ENCODE measurements around the gene SNX8.

Gene SNX8

DNA sequence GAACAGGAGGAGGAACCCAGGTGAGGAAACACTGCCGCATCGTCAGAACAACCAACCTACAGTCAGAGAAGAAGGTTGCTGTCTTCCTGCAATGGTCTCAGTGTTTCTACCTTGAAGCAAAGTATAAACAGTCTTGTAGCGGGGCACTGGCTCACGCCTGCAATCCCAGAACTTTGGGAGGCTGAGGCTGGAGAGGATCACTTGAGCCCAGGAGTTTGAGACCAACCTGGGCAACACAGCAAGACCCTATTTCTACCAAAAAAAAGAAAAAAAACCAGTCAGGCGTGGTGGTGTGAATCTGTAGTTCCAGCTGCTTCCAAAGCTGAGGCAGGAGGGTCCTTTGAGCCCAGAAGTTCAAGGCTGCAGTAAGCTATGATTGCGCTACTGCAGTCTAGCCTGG lies 23.4 kb downstream of the SNX8 start:
- DNase-seq (ENCODE audit: low read depth), result no peak

DNA sequence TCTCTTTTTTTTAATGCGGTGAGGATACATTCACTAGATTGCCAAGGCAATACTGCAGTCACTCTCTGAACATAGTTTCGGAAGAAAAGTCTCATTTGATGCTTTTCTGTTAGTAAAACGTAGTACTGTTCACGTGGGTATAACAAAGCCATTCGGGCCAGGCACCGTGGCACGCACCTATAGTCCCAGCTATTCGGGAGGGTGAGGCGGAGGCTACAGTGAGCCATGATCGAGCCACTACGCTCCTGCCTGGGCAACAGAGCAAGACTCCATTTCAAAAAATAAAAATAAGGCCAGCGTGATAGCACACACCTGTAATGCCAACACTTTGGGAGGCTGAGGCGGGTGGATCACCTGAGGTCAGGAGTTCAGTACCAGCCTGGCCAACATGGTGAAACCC lies 24.6 kb downstream of the SNX8 start:
- DNase-seq (ENCODE audit: low read depth), result no peak

DNA sequence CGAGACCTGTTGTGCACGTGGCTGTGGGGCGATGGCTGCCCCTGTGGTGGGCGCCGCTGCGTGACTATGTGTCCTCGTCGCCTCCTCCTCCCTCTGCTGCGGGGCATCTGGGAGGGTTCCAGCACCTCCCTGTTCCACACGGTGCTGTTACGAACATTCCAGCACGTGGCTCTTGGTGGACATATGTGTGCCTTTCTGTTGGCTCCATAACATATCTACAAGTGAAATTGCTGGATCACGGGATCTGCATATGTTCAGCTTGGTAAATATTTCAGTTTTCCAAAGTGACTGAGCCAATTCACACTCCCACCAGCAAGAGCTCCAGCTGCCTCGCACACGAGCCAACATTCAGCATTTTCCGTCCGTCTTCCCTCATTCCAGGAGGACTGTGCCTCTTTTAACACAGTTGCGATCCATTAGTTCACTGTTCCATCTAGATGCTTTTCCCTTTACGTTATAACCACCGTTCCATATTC lies 25.1 kb downstream of the SNX8 start:
- no peak for DNase-seq (ENCODE audit: low read depth)

DNA sequence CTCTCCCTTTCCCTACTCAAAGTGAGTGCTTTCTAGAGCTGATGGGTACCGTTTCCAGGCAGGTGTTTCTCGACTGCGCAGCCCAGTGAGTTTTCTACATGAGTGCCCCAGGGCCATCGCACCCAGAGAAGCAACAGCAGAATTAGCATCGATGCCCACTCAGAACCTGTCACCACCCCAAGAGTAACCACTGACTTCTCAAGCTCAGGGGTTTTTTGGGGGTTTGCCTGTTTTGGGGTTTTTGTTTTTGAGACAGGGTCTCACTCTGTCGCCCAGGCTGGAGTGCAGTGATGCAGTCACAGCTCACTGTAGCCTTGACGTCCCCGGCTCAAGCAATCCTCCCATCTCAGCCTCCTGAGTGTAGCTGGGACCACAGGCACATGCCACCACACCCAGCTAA lies 25.7 kb downstream of the SNX8 start:
- no peak for DNase-seq (ENCODE audit: low read depth)

DNA sequence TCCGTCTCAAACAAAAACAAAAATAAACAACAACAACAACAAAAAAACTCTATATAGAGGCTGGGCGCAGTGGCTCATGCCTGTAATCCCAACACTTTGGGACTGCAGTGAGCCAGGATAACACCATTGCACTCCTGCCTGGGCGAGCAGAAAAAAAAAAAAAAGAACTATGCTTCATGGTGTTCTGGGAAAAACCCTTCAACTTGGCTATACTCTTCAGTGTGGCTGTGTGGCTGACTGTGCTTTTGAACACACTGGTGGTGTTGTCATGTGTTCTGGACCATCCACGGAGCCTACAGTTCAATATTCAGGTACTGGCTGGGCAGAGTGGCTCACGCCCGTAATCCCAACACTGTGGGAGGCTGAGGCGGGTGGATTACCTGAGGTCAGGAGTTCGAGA lies 26.5 kb downstream of the SNX8 start:
- no peak for DNase-seq (ENCODE audit: low read depth)

DNA sequence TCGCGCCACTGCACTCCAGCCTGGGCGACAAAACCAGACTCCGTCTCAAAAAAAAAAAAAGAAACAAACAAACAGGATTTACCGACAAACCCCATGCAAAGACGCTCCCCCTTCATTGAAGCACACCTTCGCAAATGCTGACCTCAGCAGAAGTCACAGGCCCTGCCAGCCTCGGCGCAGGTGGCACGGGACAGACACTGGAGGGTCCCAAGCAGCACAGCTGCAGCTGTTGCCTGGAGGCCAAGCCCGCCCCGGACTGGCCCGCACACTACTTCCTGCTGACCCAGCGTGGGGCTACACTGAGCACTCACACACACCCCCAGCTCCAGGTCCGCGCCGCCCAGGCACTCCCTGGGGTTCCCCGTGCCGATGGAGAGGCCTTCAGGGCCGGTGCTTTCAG lies 31.2 kb downstream of the SNX8 start:
- DNase-seq (ENCODE audit: low read depth), result no peak

DNA sequence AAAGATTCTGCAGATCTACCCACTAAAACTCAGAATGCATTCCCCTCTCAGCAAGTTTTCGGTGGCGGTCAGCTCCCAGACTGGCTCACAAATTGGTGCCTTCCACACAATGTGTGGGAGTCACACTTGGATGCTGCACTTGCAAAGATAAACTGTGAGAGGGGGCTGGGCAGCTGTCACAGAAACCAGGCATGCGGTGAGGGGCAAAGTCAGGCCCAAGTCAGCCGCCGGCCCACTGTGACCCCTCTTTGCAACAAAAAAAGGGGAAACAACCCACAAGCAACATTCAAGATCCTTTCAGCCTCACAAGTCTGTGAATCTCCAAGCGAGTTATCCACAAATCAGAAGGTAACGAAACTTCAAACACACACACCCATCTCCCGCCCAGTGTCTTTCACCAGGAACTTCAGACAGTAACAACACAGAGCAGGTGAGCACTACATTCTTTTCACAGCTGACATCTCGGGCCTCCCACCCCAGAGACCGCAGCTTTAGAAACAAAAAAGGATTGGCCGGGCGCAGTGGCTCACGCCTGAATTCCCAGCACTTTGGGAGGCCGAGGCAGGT lies 32.0 kb downstream of the SNX8 start:
- no peak for DNase-seq (ENCODE audit: low read depth)

DNA sequence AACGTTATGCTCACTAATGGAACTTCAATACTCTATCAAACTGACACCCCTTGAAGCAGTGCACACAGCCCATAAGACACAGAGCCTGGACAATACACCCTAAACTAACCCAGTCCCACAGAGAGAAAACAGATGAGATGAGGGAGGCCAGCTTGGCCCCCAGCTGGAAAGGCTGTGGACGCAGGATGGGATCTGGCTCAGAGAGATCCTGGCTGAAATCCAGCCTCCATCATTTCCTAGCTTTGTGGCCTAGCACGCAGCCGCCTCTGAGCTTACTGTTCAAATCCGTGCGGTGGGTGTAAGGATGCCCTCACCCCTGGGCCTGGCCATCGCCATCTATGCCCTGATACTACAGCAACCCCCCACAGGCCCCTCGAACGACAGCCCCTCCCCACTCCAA lies 32.7 kb downstream of the SNX8 start:
- peak; percentile 32 for DNase-seq (ENCODE audit: low read depth)

DNA sequence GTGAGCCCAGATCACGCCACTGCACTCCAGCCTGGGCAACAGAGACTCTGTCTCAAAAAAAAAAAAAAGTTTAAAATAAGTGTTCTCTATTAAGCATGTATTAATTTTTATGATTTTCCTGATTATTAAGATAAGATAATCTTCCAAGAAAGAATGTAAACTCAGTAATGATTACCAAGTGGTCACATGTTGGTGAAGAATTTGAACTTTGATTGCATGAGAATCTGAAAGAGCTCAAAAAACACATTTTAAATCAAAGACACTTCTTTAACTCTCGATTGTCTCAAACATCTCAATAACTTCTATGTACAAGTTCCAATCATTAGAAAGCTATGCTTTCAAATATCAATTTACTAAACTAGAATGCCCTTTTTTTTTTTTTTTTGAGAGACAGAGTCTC lies 33.8 kb downstream of the SNX8 start:
- no peak for DNase-seq (ENCODE audit: low read depth)

DNA sequence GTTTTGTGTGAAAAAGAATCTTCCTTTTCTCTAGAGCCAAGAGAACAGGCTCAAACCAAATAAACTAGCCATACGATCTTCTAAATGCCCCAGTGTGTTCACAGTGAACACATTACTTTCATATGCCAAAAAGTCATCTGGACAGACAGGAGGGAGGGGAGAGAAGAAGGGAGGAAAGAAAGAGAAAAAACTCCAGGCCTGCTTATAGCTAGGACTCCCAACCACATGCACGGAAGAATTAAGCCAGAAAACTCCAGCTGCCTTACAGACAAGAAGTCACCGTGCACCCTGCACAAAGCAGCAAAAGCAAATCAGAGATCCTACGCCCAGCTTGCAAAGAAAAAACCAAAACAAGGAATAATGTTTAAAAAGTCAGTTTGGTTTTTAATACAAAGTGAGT lies 34.3 kb downstream of the SNX8 start:
- no peak for DNase-seq (ENCODE audit: low read depth)

DNA sequence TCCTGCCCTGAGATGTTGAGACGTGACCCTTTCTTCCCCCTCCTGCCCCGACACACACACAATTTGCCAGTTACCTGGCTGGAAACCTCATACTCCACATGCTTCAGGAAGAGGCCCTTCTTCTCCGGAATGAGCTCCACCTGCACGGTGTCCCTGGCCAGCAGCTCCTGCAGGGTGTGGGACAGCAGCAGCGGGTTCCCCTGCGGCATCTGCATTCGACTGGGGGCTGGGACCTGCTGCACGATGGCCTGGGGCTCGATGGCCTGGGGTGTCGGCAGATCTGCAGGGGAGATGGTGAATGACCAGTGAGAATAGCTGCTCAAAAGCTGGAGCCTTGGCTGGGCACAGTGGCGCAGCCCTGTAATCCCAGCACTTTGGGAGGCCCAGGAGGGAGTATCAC lies 36.2 kb downstream of the SNX8 start:
- no peak for DNase-seq (ENCODE audit: low read depth)

DNA sequence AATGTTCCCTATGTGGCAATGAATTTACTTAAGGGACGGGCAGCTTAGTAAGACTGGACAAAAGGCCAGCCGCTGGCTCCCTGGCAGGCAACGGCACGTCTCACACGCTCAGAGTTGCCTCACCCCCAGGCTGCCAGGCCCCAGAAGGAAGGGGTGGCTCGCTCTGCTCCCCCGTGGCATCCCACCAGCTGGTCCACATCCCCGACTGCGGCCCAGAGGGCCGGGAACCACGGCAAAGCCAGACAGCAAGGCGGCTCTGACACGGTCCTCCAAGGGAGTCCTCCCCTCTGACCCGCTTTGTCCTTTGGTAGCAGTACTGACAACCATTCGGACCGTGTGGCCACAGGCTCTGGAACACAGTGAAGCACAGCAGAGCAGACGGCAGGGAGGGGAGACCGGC lies 38.1 kb downstream of the SNX8 start:
- no peak for DNase-seq (ENCODE audit: low read depth)

DNA sequence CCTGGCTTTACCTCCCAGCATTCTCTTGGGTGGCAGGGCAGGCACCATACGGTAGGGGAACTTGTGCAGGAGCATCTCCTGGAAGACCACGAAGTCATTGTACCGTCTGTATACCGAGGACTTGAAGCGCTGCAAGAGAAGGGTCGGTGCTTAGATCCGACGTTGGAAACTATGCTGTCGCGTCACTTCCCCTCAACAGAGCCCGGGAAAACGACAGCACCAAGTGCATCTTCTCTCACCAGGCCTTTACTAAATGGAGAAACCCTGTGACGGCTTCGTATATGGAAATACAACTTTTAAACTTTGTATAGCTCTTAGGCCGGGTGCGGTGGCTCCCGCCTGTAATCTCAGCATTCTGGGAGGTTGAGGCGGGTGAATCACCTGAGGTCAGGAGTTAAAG lies 39.1 kb downstream of the SNX8 start:
- no peak for DNase-seq (ENCODE audit: low read depth)

DNA sequence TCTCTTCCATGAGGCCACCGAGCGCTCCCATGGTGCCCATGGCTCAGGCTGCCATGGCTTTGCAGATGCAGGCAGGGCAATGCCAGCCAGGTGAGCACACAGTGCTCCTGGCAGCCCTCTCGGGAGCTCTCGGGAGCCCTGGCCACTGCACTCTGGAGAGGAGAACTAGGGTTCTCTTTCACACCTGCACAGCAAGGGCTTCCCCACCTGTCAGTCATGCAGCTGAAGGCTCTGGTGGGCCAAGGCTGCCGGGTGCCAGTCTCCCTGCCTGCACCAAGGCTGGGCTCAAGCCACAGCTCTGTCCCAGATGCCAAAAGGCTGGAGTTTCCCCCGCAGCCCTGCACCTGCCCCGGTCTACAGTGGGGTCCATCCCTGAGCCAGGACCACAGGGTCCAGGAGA lies 39.6 kb downstream of the SNX8 start:
- DNase-seq (ENCODE audit: low read depth), result no peak

DNA sequence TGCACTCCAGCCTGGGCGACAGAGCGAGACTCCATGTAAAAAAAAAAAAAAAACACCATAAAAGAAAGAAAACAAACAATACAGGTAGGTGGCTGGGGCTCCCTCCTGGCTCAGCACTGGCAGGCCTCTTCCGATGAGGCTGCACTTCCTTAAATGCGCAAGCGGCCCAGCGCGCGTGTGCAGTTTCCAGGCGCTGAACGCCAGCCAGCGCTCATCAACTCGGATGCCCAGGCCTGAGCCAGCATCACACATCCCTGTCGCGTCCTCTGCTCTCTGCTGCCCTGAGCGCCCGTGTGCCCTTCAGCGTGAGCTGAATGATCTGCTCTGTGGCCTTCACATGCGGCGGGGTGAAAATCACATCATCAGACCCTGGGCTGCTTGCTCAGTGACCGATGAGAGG lies 40.4 kb downstream of the SNX8 start:
- no peak for DNase-seq (ENCODE audit: low read depth)

DNA sequence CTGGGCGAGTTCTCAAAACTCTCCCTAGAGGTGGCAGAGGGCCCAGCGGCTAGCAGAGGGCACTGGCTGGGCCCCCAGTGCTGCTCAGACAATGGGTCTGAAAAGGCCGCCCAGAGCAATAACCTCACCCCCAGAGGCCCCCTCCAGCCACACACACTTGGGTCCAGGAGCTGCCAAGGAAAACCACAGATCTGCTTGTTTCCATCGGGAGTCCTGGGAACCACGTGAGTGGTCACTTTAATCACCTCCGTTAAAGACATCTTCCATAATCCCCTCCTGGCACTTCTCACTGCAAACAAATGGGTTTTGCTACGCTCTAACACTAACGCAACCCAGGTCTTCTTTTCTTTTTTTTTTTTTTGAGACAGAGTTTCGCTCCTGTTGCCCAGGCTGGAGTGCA lies 42.2 kb downstream of the SNX8 start:
- DNase-seq (ENCODE audit: low read depth), result no peak

DNA sequence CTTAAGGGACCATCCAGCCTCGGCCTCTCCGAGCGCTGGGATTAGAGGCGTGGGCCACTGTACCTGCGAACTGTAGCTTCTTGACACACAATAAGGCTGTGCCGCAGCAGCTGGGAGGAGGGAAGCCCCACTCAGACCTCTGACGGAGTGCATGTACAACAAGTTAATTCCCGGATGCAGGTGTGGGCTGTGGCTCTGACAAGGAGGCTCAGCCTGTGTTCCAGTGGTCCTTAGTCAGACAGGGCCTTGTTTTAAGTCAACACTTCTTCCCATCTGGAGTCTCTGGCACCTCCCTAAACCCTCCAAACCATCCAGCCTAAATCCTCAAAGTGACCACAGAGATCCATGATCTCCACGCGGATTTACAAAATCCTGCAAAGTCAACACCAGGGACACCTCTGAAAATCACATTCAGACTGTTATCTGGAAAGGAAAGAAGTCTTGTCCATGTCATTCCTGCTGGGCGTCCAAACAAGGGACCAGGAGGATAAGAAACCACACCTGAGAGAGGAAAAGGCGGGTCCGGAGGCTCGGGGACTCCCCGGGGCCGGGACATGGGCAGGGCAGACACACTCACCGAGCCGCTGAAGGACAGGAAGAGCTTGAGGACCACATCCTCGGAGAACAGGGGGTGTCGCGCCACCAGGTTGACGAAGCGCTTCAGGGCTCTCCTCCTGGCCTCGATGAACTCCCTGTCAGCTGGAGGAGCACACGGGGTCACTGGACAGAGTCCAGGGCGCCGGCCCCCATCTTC lies 42.8 kb downstream of the SNX8 start:
- no peak for DNase-seq (ENCODE audit: low read depth)

DNA sequence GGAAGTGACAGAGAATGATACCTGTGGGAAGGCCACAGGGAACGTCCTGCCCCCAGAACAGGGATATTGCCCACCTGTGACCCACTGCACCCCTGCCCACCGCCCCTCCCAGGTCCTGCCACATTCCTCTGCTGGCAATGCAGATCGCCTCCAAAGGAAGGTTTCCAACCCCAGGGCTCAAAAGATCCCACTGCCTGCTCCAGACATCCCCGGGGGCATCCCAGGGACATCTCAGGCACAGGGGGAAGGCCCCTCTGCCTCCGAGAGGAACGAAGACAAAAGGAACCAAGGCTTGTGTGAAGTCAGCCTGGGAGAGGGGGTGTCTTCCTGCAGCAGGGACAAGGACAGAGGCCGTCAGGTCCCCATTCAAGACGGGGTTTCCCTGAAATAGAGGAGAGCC lies 43.7 kb downstream of the SNX8 start:
- no peak for DNase-seq (ENCODE audit: low read depth)

DNA sequence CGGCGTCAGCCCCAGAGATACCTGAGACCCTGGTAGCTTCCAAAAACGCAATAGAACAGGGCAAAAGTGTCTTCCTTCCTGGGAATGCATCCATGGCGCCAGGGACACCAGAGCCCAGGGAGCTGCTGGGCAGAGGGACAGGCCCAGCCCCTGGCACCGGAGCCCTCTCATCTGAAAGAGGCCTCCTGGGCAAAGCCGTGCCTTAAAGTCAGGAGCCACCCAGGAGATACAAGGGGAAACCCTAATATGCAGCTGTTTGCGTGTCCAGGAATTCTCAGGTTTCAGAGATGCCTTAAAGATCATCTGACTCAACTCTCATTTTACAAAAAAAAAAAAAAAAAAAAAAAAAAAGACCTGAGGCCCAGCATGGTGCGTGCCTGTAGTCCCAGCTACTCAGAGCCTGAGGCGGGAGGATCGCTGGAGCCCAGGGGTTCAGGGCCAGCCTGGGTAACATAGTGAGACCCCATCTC lies 44.2 kb downstream of the SNX8 start:
- peak; percentile 50 for DNase-seq (ENCODE audit: low read depth)

DNA sequence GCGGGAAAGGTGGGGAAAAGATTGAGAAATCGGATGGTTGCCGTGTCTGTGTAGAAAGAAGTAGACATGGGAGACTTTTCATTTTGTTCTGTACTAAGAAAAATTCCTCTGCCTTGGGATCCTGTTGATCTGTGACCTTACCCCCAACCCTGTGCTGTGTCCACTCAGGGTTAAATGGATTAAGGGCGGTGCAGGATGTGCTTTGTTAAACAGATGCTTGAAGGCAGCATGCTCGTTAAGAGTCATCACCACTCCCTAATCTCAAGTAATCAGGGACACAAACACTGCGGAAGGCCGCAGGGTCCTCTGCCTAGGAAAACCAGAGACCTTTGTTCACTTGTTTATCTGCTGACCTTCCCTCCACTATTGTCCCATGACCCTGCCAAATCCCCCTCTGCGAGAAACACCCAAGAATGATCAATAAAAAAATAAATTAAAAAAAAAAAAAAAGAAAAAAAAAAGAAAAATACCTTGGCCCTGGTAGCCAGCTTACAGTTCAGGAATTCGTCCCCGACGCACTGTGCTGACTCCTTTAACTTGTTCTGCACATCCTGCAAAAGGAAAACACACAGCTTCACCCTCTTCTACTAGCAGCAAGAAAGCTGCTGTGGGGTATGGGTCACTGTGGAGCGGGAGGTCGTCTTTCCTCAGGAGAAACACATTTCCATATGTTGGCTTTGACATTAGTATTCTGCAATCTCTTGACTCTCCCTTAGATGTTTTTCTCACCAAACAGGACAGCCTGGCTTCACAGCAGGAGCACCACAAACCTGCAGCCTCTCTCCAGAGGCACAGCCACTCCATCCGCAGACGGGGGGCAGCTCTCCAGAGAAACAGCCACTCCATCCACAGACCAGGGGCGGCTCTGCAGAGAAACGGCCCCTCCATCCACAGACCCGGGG lies 44.9 kb downstream of the SNX8 start:
- peak; percentile 63 for DNase-seq (ENCODE audit: low read depth)

DNA sequence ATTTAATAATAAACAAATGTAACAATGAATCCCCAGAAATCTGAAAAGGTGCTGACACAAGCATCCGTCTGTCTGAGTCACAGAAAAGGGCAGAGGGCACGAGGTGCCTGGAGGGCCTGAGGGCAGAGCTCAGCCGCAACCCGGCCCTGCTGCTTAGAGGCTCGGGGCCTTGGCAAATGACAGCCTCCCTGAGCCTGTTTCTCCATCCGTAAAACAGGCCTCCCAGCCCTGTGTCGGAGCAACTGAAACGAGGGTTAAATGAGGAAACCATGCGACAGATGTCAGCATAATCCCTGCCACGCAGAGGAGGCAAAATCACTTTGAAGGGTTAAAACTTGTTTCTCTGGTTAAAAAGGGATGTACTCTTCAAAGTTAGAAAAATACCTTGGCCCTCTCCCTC lies 47.3 kb downstream of the SNX8 start:
- peak; percentile 83 for DNase-seq (ENCODE audit: low read depth)

DNA sequence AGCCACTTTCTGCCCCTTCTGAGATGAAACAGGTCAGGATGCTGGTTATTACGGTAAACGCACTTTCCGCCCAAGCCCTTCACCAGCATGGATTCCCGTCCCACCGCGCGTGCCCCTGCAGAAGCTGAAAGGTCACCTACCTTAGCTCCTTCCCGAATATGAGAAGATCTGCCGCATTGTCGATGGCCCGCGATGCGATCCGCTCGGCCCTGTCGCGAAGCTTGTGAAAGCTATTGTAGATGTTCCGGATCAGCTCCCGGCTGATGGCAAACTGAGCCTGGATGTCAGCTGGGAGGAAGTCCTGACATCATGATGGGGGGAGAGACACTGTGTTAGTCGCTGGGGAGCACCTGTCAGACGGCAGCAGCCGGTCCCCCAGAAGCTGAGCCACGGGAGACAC lies 50.1 kb downstream of the SNX8 start:
- DNase-seq (ENCODE audit: low read depth), result no peak

DNA sequence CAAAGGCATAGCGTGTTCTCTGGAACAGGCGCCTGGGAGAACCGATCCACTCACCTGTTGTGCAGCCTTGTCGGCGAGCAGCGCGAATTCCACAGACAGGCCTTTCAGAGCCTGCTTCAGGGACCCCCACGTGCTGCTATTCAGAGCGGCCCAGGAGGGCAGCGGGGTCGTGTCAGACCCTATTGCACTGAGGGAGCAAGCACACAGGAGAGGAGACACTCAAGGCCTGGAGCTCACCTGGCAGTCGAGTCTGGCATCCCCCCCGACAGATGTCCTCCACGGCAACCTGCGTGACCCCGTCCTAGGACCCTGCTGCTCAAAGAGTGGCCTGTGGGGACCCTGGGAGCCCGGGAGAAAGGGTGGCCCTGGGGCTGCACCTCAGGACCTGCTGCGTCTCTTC lies 51.1 kb downstream of the SNX8 start:
- no peak for DNase-seq (ENCODE audit: low read depth)
